T-helper 9 cell (primary cell): ENCODE measurements around the gene KLHDC9.

Source experiments
- DNase-seq: peaks from one replicate; pipeline ENCODE4 v3.0.0-alpha.2; 2020

The KLHDC9 gene

DNA sequence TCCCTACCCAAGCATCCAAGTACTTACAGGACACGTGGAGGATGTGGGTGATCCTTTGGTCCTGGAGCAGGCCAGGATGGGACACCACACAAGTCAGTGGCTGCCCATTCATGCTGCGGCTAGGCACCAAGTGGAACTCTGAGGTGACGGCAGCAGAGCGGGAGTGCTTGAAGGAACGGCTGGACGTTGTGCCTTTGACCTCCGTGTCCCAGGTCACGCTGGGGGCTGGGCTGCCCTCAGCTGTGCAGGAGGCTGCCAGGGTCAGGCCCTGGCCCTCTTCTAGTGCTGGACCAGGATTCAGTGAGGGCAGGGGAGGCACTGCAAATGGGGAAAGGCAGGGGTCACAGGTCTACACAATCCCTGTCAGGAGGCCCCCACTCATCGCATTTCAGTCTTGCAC, 20.7 kb upstream of the KLHDC9 start:
- no peak for DNase-seq

GRCh38 chr1:161079436-161080110, 18.6 kb upstream of the KLHDC9 start:
- DNase-seq: no peak

DNA sequence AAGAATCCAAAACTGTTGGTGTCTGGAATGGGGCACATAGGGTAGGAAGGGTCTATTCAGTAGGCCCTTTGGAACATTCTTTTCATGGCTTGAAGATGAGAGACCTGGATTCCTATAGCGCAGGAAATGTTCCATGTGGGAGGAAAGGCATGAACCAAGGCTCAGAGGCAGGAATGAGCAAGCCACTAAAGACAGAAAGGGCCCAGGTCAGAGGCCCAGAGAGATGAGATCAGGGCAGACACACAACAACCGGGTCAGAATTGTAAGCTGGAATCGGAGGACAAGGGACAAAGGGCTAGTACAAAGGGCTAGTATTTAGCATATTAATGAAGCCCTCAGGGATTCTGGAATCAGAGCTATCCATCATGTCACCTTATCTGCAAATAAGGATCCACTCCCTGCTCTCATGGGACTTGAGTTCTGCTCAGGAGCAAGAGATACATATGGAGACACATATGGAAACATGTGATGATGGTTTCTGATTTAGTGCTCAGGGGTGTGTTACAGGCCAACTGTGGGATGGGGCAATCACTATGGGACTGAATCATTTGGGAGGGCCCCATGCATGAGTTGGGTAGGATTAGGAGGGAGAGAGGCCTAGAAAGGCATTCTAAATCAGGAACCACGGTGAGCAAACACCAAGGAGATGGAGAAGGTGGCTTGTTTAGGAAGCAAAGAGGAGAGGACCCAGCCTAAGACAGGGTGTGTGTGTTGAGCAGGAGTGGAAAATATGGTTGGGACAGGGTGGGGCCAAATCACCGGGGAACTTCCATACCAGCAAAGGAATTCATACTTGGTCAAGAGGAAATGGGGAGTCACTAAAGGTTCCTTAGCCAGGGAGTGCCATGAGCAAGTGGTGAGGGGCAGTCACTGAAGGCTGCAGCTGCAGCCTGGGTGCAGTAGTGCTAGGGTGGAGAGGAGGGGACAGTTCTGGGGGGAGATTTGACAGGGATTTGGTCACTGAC, 17.4 kb upstream of the KLHDC9 start:
- no peak for DNase-seq

DNA sequence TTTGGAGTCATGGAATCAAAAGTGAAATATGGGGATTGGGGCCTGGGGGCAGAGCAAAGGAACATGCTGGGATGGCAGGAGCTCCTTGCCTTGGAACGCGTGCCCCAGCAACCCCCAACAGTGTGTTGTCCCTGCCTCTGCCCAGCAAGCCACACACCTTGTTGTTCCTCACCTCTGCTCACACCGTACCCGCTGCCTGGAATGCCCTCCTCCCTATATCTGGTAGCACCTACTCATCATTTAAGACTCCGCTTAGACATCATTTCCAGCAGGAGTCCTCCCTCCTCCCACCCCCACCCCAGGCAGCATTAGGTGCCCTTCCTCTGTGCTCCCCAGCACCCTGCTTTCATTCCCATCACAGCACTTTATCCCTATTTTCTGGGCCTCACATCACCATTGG, 16.6 kb upstream of the KLHDC9 start:
- no peak for DNase-seq

GRCh38 chr1:161082483-161082882, 15.7 kb upstream of the KLHDC9 start:
- DNase-seq: no peak

DNA sequence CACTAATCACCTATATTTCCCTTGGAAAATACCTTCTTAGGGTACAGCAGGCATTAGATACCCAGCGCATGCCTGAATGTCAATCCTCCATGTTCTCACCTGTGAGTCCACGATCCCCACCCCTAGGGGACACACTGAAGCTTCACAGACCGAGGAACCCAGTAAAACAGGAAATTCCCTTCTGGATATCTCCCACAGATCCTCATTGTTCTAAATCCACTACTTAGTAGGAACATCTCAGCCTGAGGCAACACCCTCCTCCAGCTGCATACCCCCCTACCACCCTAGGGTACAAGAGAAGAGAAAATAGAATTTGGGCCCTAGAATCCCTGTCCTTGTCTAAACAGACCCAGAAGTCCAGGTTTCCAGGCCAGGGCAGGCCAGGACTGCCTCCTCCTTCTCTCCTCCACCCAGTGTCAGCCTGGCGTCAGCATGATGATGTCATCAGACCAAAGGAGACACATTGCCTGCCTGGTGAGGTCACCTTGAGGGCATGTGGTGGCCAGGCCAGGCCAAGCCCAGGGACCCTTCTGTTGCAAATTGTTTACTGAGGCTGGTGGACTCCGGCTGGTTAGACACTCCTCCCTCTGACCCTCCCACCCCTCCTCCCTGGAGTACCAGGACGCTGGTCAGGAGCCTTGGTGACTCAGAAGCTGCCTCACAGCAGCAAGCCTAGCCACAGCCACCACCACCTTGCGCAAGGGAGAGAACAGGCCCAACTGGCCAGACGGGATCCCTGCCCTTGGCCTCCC, 15.0 kb upstream of the KLHDC9 start:
- no peak for DNase-seq

GRCh38 chr1:161083748-161084596, 14.2 kb upstream of the KLHDC9 start:
- no peak for DNase-seq

DNA sequence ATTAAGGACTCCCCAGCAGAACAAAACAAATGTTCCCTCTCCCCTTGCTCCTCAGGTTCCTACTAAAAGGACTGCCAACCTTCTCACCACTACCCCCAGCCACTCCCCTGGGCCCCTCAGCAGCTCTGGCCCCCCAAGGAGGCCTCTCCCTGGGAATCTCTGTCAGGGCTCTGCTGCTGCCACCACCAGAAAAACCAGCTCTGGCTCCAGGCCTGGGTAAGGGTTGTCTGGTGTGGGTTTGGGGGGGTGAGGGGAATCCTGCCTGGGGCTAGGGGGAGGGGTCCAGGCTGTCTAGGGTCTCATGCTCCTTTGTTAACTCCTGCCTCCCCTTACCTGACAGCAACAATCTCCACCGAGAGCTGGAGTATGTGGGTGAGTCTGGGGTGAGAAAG, 13.6 kb upstream of the KLHDC9 start:
- DNase-seq: no peak

GRCh38 chr1:161085165-161085564, 13.0 kb upstream of the KLHDC9 start:
- DNase-seq: no peak

GRCh38 chr1:161086457-161086856, 11.7 kb upstream of the KLHDC9 start:
- no peak for DNase-seq

DNA sequence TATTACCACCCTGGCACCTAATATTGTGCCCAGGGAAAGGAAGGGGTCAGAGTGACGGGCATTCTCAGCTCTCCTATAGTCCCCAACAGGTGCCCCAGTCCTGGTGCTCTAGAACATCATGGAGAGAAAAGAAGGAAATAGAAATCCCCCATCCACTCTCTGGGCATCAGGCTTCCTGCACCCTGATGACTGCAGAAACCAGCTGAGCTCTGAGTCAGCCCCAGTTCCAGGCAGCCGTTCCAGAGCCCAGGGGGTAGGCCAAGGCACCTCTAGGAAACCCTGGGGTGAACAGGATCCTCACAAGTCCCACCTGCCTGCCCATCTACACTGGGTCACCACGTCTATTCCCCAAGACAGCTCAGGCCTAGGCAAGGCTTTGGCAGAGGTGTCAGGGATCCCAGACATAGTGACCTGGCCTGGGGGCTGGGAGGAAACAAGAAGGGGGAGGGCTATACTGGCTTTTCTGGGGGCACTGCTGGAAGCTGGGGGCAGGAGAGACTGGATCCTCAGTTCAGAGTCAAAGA, 9.5 kb upstream of the KLHDC9 start:
- DNase-seq: no peak

GRCh38 chr1:161089251-161089924, 8.8 kb upstream of the KLHDC9 start, which contains the start of gene NECTIN4:
Gene NECTIN4 (minus strand): TSS chr1:161089558. CDS start chr1:161089296, 262 bp downstream.
- no peak for DNase-seq

DNA sequence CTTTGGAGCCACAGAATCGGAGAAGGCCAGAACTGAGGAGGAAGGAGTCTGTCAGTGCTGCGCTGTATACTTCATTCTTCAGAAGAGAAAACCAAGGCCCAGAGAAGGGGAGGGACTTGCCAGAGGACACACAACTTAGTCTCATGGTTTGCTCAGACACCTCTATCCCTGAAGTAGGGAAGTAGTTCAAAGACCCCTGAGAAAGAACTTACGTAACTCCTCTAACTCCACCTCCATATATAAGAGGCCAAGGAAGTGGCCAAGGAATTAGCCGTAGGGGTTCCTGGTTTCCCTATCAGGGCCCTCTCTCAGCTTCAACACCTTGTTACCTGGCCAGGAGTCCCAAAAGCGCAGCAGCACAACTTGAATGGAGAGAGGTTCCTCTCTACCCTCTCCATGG, 8.2 kb upstream of the KLHDC9 start:
- no peak for DNase-seq

DNA sequence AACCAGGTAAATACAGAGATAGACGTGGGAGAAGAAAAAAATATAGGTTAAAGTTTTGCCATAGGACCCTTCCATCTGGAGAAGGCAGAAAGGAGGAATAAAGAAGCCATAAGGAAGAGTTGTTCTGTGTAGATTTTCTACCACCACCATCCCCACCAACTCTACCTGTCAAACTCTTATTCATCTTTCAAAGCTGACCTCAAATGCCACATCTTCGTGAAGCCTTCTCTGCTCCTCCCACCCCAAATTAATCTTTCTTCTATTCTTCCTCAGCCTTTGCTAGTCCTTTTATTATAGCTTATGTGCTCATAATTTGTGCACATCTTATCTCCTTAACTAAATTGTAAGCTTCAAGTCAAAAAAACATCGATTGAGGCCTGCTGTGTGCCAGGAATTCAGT, 7.5 kb upstream of the KLHDC9 start:
- no peak for DNase-seq

DNA sequence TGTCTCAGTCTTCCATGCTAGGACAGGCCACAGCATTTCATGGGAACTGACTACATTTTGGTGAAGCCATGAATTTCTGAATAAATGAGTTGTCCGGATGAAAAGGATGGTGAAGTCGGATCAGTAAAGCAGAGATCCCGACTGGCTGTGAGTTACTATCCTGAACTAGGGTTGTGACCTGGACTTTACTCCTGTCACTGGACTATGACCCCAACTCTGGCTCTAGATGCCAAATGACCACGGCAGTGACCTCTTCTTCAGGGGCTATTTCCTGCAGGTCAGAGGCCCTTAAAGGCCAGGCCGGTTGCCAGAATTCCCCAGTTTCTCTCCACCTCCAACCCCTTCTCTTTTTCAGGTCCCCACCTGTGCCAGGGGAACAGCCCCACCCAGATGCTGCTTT, 7.1 kb upstream of the KLHDC9 start:
- no peak for DNase-seq

DNA sequence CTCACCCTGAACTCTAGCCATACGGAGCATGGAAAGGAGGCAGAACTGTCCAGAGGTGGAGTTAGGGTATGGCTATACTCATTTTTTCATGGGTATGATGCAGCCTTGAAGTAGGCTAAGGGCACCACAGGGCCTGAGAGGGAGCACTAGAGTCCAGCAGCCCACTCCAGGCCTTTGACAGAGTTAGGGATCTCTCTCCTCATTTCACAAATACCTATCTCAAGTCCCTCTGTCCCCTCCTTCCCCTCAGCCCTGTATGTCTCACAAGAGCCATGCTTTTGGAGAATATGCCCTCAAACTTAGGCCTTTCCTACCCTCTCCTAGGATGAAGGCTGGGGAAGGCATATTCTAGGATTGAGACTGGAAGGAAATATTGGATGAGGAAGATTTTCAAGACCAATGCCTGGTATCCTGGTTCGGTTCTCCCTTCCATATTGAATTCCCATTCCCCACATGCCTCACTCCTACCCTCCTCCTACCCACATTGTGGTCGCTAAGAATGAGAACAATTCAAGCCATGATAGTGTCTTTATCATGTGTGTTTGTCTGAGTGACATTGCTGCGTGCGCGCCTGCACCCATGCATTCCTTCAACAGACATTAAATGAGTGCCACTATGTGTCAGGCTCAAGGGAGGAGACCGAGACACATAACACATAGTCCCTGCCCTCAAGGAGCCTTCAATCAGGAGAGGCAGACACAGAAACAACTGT, 6.2 kb upstream of the KLHDC9 start:
- no peak for DNase-seq

- no peak for DNase-seq
Observed at GRCh38 chr1:161092621-161093028, 5.5 kb upstream of the KLHDC9 start.

DNA sequence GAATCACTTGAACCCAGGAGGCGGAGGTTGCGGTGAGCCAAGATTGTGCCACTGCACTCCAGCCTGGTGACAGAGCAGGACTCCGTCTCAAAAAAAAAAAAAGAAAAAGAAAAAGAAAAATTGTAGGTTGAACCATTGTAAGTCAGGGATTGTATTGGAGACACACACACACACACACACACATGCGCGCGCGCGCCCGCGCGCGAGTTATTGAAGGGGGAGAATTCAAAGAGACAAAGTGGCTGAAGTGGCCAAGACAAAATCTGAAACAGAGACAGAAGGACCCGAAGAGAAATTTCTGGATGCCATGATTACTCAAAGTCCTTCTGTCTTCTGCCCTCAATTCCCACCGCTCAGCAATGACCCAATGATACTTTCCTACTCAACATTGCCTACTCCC, 3.7 kb upstream of the KLHDC9 start:
- no peak for DNase-seq

DNA sequence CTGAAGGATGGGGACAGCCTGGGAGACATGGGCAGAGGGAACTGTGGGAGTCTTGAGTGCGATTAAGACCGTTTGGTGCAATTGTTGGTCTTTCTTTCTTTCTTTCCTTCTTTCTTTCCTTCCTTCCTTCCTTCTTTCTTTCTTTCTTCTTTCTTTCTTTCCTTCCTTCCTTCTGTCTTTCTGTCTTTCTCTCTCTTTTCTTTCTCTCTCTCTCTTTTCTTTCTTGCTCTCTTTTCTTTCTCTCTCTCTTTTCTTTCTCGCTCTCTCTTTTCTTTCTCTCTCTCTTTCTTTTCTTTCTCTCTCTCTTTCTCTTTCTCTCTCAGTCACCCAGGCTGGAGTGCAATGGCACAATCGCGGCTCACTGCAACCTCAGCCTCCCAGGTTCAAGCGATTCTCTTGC, 2.9 kb upstream of the KLHDC9 start:
- DNase-seq: no peak

DNA sequence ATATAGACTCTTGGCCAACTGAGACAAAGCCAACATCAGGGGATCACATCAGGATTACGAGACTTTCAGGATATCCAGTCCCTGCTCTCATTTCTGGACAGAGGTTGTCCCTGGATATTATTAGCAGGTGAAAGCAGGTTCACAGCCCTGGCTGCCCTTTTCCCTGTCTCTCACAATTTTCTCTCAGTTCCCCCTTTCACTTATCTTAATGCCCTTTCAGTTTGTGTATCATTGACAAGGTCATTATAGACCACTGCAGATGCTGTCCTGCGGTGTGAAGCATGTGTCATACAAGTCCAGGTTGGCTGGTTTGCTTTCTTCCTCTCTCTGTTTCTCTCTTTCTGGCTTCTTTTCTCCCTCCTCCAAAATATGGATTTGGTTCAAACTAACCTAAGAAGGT, 2.1 kb upstream of the KLHDC9 start:
- DNase-seq: no peak

- DNase-seq: no peak
Observed at GRCh38 chr1:161096530-161096929, 1.6 kb upstream of the KLHDC9 start.
